ENCODE data around the gene HOXA5.

The HOXA5 gene

GRCh38 chr7:27092819-27093110 is 50.7 kb downstream of the HOXA5 start:
- no peak for DNase-seq

GRCh38 chr7:27091941-27092818 is 51.3 kb downstream of the HOXA5 start:
- no peak for DNase-seq

GRCh38 chr7:27091105-27091504 is 52.4 kb downstream of the HOXA5 start:
- no peak for DNase-seq
